ENCODE measurements around the gene CHPT1.

The CHPT1 gene

GRCh38 chr12:101667591-101667990 is 29.8 kb upstream of the CHPT1 start:
- H4K8ac ChIP-seq (ENCODE audit: low read depth, low read length), result no peak overlapping the region
- H2AFZ ChIP-seq (ENCODE audit: low read length), result no peak overlapping the region
- no peak overlapping the region for H2BK120ac ChIP-seq (ENCODE audit: low read depth, low read length)
- no peaks in the 10 kb centered on the region for H3K4me1 ChIP-seq (ENCODE audit: control insufficient read depth in 2 of 2, insufficient read depth in 1 of 2, low read depth in 1 of 2, low read length in 2 of 2)
- H4K91ac ChIP-seq (ENCODE audit: low read depth, low read length, poor library complexity), result no peak overlapping the region
- no peak overlapping the region for H2AK5ac ChIP-seq (ENCODE audit: low read depth, low read length)
- no peak overlapping the region for H2BK5ac ChIP-seq (ENCODE audit: low read length)
- no peak for DNase-seq (ENCODE audit: low spot score)
- H3K27me3 ChIP-seq (ENCODE audit: control insufficient read depth in 3 of 3, insufficient read depth in 3 of 3, low read depth in 1 of 3, low read length in 3 of 3), result no peaks in the 10 kb centered on the region
- H3K14ac ChIP-seq (ENCODE audit: low read length), result no peak overlapping the region
- no peak overlapping the region for H3K4me2 ChIP-seq (ENCODE audit: insufficient read depth, low read length, poor library complexity, severe bottlenecking)
- no peaks in the 10 kb centered on the region for H3K9me3 ChIP-seq (replicated peaks in 1 of 2; ENCODE audit: control insufficient read depth in 2 of 2, insufficient read depth in 1 of 2, low read depth in 1 of 2, low read length in 2 of 2)
- no peak overlapping the region for H3K23ac ChIP-seq (ENCODE audit: low read depth, low read length, poor library complexity)
- no peak overlapping the region for H3K4ac ChIP-seq (ENCODE audit: low read length)
- no peak overlapping the region for H3K9ac ChIP-seq (ENCODE audit: low read depth, low read length, poor library complexity)
- no peaks in the 10 kb centered on the region for H3K79me1 ChIP-seq (ENCODE audit: low read depth, low read length)
- no peak overlapping the region for H3K18ac ChIP-seq (ENCODE audit: low read length)
- H3K4me3 ChIP-seq (ENCODE audit: low read length in 2 of 2), result no peak overlapping the region
- H2BK12ac ChIP-seq (ENCODE audit: low read length), result no peak overlapping the region
- H3K36me3 ChIP-seq (replicated peaks in 1 of 2; ENCODE audit: control insufficient read depth in 2 of 2, insufficient read depth in 2 of 2, low read length in 2 of 2), result no peaks in the 10 kb centered on the region
- H2BK15ac ChIP-seq (ENCODE audit: low read length), result no peak overlapping the region
- no peak overlapping the region for H3K27ac ChIP-seq (replicated peaks; ENCODE audit: low read length)
- no CpG with 5 or more reads among the region's 5 CpGs for whole genome bisulfite sequencing, 2 donors (ENCODE audit: extremely low coverage in 2 of 2, insufficient read length in 2 of 2, insufficient replicate concordance in 1 of 2)

- H4K8ac ChIP-seq (ENCODE audit: low read depth, low read length), result no peak overlapping the region
- no peak overlapping the region for H2AFZ ChIP-seq (ENCODE audit: low read length)
- H3K14ac ChIP-seq (ENCODE audit: low read length), result no peak overlapping the region
- H3K18ac ChIP-seq (ENCODE audit: low read length), result no peak overlapping the region
- H3K23ac ChIP-seq (ENCODE audit: low read depth, low read length, poor library complexity), result no peak overlapping the region
- no peak overlapping the region for H3K4me2 ChIP-seq (ENCODE audit: insufficient read depth, low read length, poor library complexity, severe bottlenecking)
- no peaks in the 10 kb centered on the region for H3K36me3 ChIP-seq (replicated peaks in 1 of 2; ENCODE audit: control insufficient read depth in 2 of 2, insufficient read depth in 2 of 2, low read length in 2 of 2)
- no peak overlapping the region for H2BK12ac ChIP-seq (ENCODE audit: low read length)
- H2BK15ac ChIP-seq (ENCODE audit: low read length), result no peak overlapping the region
- peak; percentile 8 for DNase-seq (ENCODE audit: low spot score)
- no peak overlapping the region for H2BK5ac ChIP-seq (ENCODE audit: low read length)
- no CpG with 5 or more reads among the region's 6 CpGs for WGBS, 2 donors (ENCODE audit: extremely low coverage in 2 of 2, insufficient read length in 2 of 2, insufficient replicate concordance in 1 of 2)
- no peak overlapping the region for H3K27ac ChIP-seq (replicated peaks; ENCODE audit: low read length)
- H3K4me1 ChIP-seq (ENCODE audit: control insufficient read depth in 2 of 2, insufficient read depth in 1 of 2, low read depth in 1 of 2, low read length in 2 of 2), result no peaks in the 10 kb centered on the region
- H2AK5ac ChIP-seq (ENCODE audit: low read depth, low read length), result no peak overlapping the region
- H3K9ac ChIP-seq (ENCODE audit: low read depth, low read length, poor library complexity), result no peak overlapping the region
- no peaks in the 10 kb centered on the region for H3K9me3 ChIP-seq (replicated peaks in 1 of 2; ENCODE audit: control insufficient read depth in 2 of 2, insufficient read depth in 1 of 2, low read depth in 1 of 2, low read length in 2 of 2)
- no peak overlapping the region for H3K4ac ChIP-seq (ENCODE audit: low read length)
- no peak overlapping the region for H4K91ac ChIP-seq (ENCODE audit: low read depth, low read length, poor library complexity)
- H3K4me3 ChIP-seq (ENCODE audit: low read length in 2 of 2), result no peak overlapping the region
- H3K79me1 ChIP-seq (ENCODE audit: low read depth, low read length), result no peaks in the 10 kb centered on the region
- no peaks in the 10 kb centered on the region for H3K27me3 ChIP-seq (ENCODE audit: control insufficient read depth in 3 of 3, insufficient read depth in 3 of 3, low read depth in 1 of 3, low read length in 3 of 3)
- H2BK120ac ChIP-seq (ENCODE audit: low read depth, low read length), result no peak overlapping the region
Measured at GRCh38 chr12:101670007-101670671, 27.3 kb upstream of the CHPT1 start.

- Histone ChIP-seq H3K9me3 (replicated peaks in 1 of 2; ENCODE audit: control insufficient read depth in 2 of 2, insufficient read depth in 1 of 2, low read depth in 1 of 2, low read length in 2 of 2) (no peaks in the 10 kb centered on the region), H3K14ac (ENCODE audit: low read length) (no peak overlapping the region), H3K36me3 (replicated peaks in 1 of 2; ENCODE audit: control insufficient read depth in 2 of 2, insufficient read depth in 2 of 2, low read length in 2 of 2) (no peaks in the 10 kb centered on the region), H2BK15ac (ENCODE audit: low read length) (no peak overlapping the region), H2BK120ac (ENCODE audit: low read depth, low read length) (no peak overlapping the region), H3K4ac (ENCODE audit: low read length) (no peak overlapping the region), H2AFZ (ENCODE audit: low read length) (no peak overlapping the region), H3K79me1 (ENCODE audit: low read depth, low read length) (no peaks in the 10 kb centered on the region), H3K23ac (ENCODE audit: low read depth, low read length, poor library complexity) (no peak overlapping the region), H3K27me3 (ENCODE audit: control insufficient read depth in 3 of 3, insufficient read depth in 3 of 3, low read depth in 1 of 3, low read length in 3 of 3) (no peaks in the 10 kb centered on the region), H3K18ac (ENCODE audit: low read length) (no peak overlapping the region), H3K4me3 (ENCODE audit: low read length in 2 of 2) (no peak overlapping the region), H2BK5ac (ENCODE audit: low read length) (no peak overlapping the region), H2BK12ac (ENCODE audit: low read length) (no peak overlapping the region), H3K4me1 (ENCODE audit: control insufficient read depth in 2 of 2, insufficient read depth in 1 of 2, low read depth in 1 of 2, low read length in 2 of 2) (no peaks in the 10 kb centered on the region), H3K27ac (replicated peaks; ENCODE audit: low read length) (no peak overlapping the region), H3K9ac (ENCODE audit: low read depth, low read length, poor library complexity) (no peak overlapping the region), H4K91ac (ENCODE audit: low read depth, low read length, poor library complexity) (no peak overlapping the region), H2AK5ac (ENCODE audit: low read depth, low read length) (no peak overlapping the region), H3K4me2 (ENCODE audit: insufficient read depth, low read length, poor library complexity, severe bottlenecking) (no peak overlapping the region), H4K8ac (ENCODE audit: low read depth, low read length) (no peak overlapping the region)
- no CpG with 5 or more reads among the region's 6 CpGs for WGBS, 2 donors (ENCODE audit: extremely low coverage in 2 of 2, insufficient read length in 2 of 2, insufficient replicate concordance in 1 of 2)
- no peak for DNase-seq (ENCODE audit: low spot score)
Measured at GRCh38 chr12:101671157-101671791, 26.2 kb upstream of the CHPT1 start.

- Histone ChIP-seq H2BK12ac (ENCODE audit: low read length) (no peak overlapping the region), H2AFZ (ENCODE audit: low read length) (no peak overlapping the region), H3K18ac (ENCODE audit: low read length) (no peak overlapping the region), H3K4me3 (ENCODE audit: low read length in 2 of 2) (no peak overlapping the region), H3K14ac (ENCODE audit: low read length) (no peak overlapping the region), H3K36me3 (replicated peaks in 1 of 2; ENCODE audit: control insufficient read depth in 2 of 2, insufficient read depth in 2 of 2, low read length in 2 of 2) (no peaks in the 10 kb centered on the region), H4K91ac (ENCODE audit: low read depth, low read length, poor library complexity) (peak overlapping the region; percentile 39), H3K4me1 (ENCODE audit: control insufficient read depth in 2 of 2, insufficient read depth in 1 of 2, low read depth in 1 of 2, low read length in 2 of 2) (no peaks in the 10 kb centered on the region), H3K23ac (ENCODE audit: low read depth, low read length, poor library complexity) (no peak overlapping the region), H2AK5ac (ENCODE audit: low read depth, low read length) (no peak overlapping the region), H3K9me3 (replicated peaks in 1 of 2; ENCODE audit: control insufficient read depth in 2 of 2, insufficient read depth in 1 of 2, low read depth in 1 of 2, low read length in 2 of 2) (no peaks in the 10 kb centered on the region), H3K27ac (replicated peaks; ENCODE audit: low read length) (no peak overlapping the region), H3K4ac (ENCODE audit: low read length) (no peak overlapping the region), H3K27me3 (ENCODE audit: control insufficient read depth in 3 of 3, insufficient read depth in 3 of 3, low read depth in 1 of 3, low read length in 3 of 3) (no peaks in the 10 kb centered on the region), H2BK5ac (ENCODE audit: low read length) (no peak overlapping the region), H3K79me1 (ENCODE audit: low read depth, low read length) (no peaks in the 10 kb centered on the region), H3K4me2 (ENCODE audit: insufficient read depth, low read length, poor library complexity, severe bottlenecking) (no peak overlapping the region), H2BK120ac (ENCODE audit: low read depth, low read length) (no peak overlapping the region), H3K9ac (ENCODE audit: low read depth, low read length, poor library complexity) (no peak overlapping the region), H2BK15ac (ENCODE audit: low read length) (no peak overlapping the region), H4K8ac (ENCODE audit: low read depth, low read length) (no peak overlapping the region)
- WGBS, 2 donors (ENCODE audit: extremely low coverage in 2 of 2, insufficient read length in 2 of 2, insufficient replicate concordance in 1 of 2), result no CpG with 5 or more reads among the region's 4 CpGs
- no peak for DNase-seq (ENCODE audit: low spot score)
Measured at GRCh38 chr12:101671833-101672232, 25.6 kb upstream of the CHPT1 start.

Measured in neuronal stem cell (in vitro differentiated cells).